ENCODE measurements around the gene DDX54.

The DDX54 gene

GRCh38 chr12:113162102-113163029 lies 22.9 kb downstream of the DDX54 start:
- no peak for DNase-seq (ENCODE audit: low spot score)

DNA sequence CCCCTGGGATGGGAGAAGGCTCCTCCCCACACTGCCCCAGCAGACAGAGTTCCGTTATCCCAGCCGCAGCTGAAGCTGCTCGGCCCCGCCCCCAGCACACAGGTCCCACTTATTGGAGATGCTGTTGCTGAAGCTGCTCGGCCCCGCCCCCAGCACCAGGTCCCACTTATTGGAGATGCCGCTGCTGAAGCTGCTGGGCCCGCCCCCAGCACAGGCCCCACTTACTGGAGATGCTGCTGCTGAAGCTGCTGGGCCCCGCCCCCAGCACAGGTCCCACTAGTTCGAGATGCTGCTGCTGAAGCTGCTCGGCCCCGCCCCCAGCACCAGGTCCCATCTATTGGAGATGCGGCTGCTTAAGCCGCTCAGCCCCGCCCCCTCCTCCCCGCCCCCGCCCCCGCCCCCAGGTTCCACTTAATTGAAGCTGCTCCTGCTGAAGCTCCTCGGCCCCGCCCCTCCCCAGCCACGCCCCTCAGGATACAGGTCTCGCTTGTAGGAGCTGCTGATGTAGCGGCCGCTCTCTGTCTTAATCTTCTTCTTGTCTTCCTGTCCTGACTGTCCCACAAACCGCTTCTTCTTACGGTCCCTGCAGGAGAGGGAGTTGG lies 23.8 kb downstream of the DDX54 start:
- DNase-seq (ENCODE audit: low spot score) = no peak

GRCh38 chr12:113159937-113160336 lies 25.3 kb downstream of the DDX54 start:
- no peak for DNase-seq (ENCODE audit: low spot score)

- DNase-seq (ENCODE audit: low spot score) = no peak
Measured at GRCh38 chr12:113158439-113159203, 26.7 kb downstream of the DDX54 start.

DNA sequence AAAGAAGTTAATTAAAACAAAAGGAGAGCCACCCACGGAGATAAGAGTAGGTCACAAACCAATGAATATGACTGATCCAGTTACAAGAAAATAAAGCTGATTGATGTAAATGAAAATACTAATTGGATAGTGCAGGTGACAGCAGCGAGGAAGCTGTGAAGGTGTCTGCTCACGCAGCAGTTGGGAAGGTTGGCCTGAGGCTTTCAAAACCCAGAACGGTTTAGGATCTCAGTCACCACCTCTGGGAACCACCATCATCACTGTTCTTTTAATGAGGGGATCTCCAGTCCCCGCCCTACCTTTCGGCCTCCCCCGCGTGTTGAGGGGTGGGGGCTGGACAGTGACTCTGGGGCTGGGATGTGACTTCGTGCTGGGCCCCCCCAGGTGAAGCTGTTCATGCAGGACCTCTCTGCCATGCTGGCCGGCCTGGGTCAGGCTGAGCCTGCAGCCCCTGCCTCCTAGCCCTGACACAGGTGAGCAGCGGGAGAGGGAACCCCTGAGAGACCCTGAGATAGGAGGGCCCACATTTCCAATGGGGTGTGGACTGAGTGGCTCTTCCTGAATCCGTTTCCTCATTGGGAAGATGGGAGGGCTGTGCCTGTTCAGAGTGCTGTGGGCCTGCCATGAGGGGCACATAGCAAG lies 27.9 kb downstream of the DDX54 start:
- DNase-seq (ENCODE audit: low spot score) = no peak

DNA sequence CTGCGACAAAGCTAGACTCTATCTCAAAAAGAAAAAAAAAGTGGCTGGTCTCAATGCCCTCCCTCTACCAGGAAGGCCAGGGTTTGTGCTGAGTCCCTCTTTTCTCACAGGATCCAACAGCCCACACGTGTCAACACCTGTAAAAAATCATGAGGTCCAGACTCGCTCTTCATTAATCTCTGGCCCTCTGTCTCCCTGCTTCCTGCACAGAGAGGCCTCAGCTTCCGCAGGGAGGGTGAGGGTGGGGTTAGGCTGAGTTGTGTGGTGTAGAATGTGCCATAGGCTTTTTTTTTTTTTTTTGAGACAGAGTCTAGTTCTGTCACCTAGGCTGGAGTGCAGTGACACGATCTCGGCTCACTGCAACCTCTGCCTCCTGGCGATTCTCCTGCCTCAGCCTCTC lies 29.6 kb downstream of the DDX54 start:
- DNase-seq (ENCODE audit: low spot score) = no peak

GRCh38 chr12:113155060-113155459 lies 30.2 kb downstream of the DDX54 start:
- DNase-seq (ENCODE audit: low spot score) = no peak

- no peak for DNase-seq (ENCODE audit: low spot score)
Measured at GRCh38 chr12:113154351-113154973, 30.8 kb downstream of the DDX54 start.

DNA sequence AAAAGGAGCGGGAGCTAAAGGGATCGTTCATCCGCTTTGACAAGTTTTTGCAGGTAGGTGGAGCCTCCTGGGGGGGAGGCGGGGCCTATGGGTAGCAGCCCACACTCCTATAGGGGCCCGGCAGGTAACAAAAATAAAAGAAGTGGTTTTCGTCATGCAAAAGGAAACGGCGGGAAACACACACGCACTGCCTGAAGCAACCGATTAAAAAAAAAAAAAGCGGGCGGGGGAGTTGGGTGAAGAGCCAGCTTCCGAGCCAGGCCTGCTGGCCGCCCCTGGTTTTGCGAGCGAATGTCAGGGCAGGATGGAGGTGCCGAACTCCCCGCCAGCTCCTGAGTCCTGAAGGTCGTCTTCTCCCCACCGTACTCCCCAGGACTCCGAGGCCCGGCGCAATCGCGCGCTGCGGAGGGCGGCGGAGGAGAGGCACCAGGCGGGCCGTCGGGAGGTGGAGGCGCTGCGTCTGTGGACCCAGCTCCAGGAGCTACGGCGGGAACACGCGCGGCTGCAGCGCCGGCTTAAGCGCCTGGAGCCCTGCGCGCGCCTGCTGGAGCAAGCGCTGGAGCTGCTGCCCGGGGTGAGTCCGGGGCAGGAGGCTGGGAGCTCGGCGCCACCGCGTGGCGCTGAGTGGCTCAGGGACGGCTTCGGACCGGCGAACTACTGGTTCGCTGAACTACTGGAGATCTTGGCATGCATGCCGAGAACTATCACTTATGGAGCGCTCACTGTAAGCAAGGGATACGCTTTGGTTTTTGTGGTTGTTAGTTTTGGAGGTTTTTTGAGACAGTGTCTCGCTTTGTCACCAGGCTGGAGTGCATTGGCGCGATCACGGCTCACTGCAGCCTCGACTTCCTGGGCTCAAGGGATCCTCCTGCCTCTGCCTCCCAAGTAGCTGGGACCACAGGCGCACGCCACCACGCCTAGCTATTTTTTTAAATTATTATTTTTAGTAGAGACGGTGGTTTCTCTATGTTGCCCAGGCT lies 32.2 kb downstream of the DDX54 start:
- DNase-seq (ENCODE audit: low spot score) = peak; percentile 71

- DNase-seq (ENCODE audit: low spot score) = no peak
Measured at GRCh38 chr12:113152196-113152834, 33.0 kb downstream of the DDX54 start.

GRCh38 chr12:113151655-113152054 lies 33.6 kb downstream of the DDX54 start:
- no peak for DNase-seq (ENCODE audit: low spot score)

GRCh38 chr12:113149361-113150150 lies 35.7 kb downstream of the DDX54 start, which contains the start of gene CFAP73:
Gene CFAP73 (plus strand): TSS chr12:113149724. CDS start chr12:113149858, 134 bp downstream.
- peak; percentile 36 for DNase-seq (ENCODE audit: low spot score)

DNA sequence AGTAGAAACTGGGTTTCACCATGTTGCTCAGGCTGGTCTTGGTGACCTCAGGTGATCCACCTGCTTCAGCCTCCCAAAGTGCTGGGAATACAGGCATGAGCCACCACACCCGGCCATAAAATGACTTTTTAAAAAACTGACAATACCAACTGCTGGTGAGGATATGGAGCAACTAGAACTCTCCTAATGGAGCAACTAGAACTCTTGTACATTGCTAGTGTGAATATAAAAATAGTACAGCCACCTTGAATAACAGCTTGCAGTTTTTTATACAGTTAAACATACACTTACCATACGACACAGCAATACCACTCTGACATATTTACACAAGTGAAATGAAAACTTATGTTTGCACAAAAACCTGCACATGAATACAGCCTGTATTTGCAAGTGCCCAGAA lies 38.3 kb downstream of the DDX54 start:
- no peak for DNase-seq (ENCODE audit: low spot score)

DNA sequence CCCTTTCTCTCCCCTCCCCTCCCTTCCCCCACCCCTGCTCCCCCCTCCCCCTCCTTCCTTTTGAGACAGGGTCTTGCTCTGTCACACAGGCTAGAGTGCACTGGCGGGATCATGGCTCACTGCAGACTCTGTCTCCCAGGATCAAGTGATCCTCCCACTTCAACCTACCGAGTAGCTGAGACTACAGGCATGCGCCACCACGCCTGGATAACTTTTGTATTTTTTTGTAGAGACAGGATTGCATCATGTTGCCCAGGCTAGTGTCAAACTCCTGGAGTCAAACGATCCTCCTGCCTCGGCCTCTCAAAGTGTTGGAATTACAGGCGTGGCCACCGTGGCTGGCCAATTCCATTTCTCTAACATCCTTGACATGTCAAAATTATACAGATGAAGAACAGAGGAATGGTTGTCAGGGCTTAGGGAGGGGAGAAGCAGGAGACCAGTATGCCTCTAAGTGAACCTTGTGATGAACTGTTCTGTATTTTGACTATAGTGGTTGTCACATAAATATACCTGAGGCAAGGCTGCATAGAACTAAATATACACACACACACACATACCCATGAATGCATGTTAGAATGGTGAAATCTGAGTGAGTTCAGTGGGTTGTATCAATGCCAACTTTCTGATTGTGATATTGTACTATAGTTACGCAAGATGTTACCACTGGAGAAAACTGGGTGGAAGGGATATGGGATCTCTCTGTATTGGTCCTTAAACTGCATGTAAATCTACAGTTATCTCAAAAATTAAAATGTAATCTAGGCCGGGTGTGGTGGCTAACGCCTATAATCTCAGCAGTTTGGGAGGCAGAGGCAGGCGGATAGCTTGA lies 39.3 kb downstream of the DDX54 start:
- no peak for DNase-seq (ENCODE audit: low spot score)

DNA sequence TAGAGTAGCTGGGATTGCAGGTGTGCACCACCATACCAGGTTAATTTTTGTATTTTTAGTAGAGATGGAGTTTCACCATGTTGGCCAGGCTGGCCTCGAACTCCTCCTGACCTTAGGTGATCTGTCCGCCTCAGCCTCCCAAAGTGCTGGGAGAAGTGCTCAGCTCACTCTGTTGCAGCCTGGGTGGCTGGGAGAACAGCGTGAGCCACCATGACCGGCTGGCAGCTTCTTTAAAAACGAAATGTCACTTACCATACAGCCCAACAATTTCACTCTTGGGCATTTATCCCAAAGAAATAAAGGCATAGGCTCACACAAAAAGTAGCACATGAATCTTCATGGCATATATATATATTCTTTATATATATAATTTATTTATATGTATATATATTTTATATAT lies 40.5 kb downstream of the DDX54 start:
- DNase-seq (ENCODE audit: low spot score) = no peak

DNA sequence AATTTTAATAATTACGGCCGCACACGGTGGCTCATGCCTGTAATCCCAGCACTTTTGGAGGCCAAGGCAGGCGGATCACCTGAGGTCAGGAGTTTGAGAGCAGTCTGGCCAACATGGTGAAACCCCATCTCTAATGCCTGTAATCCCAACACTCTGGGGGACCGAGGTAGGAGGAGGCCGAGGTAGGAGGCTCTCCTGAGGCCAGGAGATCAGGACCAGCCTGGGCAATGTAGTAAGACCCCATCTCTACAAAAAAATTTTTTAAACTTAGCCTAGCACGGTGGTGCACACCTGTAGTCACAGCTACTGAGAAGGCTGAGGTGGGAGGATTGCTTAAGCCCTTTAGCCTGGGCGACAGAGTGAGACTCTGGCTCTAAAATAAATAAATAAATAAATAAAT lies 41.3 kb downstream of the DDX54 start:
- no peak for DNase-seq (ENCODE audit: low spot score)

GRCh38 chr12:113142886-113143332 lies 42.4 kb downstream of the DDX54 start:
- peak; percentile 48 for DNase-seq (ENCODE audit: low spot score)
